ENCODE measurements around the gene TCTA.
A peak's percentile ranks its signal among the peaks of the same experiment; 100 is the strongest.
"Not testable (repeated sequence)": the region's sequence is repeated elsewhere in the genome, so short reads cannot be mapped to it uniquely, and the experiment has no call there.

Gene TCTA, protein sequence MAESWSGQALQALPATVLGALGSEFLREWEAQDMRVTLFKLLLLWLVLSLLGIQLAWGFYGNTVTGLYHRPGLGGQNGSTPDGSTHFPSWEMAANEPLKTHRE

DNA sequence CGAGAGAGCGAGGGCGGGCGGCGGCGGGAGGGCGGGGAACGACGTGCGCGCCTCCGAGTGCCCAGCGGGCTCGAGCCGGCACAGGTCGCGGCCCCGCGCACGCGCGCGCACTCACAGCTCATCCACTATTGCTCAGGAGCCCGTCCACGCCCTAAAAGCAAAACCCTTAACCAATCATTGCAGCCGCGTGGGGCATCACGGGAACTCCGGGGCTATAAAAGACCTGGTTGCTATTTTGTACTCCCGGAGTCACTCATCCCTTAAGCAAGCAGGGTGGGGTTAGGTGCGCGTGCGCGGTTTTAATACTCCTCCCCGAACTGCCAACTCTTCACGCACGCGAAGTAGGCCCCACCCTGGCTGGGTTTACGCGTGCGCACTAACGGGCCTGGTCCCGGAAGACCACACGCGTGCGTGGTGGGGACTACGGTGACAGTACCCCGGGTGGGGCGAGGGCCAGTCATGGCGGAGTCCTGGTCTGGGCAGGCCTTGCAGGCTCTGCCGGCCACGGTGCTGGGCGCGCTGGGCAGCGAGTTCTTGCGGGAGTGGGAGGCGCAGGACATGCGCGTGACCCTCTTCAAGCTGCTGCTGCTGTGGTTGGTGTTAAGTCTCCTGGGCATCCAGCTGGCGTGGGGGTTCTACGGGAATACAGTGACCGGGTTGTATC, at the start of gene TCTA, which contains the start of gene RHOA:
TCTA (plus strand) TSS at position 456 of the 664 bp plus-strand sequence; CDS start at position 460, 4 bp downstream.
RHOA (minus strand) TSS at position 9 of the 664 bp plus-strand sequence. CDS start 36,387 bp downstream, outside the sequence.
- peak; percentile 99 for DNase-seq

DNA sequence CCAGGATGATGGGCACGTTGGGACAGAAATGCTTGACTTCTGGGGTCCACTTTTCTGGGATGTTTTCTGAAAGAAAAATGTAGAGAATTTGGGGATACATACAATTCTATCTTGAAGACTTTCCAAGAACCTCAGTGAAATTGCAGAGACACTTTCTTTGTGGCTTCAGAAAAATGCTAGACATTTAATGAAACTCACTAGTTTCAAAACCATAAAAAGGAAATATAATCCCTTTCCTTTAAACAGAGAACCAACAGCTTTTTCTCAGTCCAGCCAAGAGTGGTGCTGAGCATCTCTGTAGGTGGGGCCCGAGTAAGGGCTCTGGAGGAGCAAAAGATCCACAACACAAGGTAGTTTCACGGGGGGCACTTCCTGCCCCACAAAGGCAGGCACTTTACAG, 49.7 kb upstream of the TCTA start:
- no peak for DNase-seq

DNA sequence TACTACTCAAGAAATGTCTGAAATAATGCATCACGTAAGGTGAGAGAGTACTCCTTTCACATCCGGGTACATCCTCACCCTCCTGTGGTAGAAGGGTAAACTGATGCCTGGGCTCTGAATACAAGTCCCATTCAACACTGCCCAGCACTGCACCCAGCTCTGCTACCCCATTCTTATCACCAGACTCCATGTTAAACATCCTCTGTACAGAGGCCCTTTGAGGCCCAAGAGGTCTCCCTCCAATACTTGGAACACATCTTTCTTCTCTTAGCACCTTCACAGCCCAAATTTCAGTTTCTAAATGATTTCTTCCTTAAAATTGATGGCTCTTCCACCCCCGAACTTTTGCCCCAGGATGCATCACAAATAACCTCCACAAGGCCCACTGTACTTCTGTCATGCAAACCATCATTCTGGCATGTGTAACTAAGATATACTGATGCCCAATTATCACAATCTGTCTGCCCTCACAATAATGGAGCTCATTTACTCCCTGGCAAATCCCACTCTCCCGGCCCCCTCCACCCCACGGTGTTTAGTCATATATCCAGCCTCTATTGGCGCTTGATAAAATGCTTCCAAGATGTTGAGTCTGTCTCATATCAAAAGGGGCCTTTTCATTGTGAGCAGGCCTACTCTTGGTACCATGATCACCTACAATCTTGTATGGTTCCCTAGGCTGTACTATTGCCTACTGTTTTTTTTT, 41.5 kb upstream of the TCTA start:
- DNase-seq, result no peak

- DNase-seq, result no peak
These were observed 40.3 kb upstream of the TCTA start for GRCh38 chr3:49371946-49372345.

- DNase-seq, result no peak
These were observed 34.7 kb upstream of the TCTA start for GRCh38 chr3:49377483-49377882.

DNA sequence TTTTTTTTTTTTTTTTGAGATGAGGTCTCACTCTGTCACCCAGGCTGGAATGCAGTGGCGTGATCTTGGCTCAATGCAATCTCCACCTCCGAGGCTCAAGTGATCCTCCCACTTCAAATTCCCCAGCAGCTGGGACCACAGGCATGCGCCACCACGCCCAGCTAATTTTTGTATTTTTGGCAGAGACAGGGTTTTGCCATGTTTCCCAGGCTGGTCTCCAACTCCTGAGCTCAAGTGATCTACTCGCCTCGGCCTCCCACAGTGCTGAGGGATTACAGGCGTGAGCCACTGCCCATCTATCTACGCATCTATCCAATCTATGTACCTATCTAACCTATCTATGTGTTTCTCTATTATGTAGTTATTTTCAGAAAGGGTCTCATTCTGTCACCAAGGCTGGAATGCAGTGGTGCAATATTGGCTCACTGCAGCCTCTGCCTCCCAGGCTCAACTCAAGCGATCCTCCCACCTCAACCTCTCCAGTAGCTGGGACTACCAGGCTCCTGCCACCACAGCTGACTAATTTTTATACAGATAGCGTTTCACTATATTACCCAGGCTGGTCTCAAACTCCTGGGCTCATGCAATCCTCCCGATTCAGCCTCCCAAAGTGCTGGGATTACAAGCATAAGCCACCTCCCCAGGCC, 33.9 kb upstream of the TCTA start:
- DNase-seq, result no peak

DNA sequence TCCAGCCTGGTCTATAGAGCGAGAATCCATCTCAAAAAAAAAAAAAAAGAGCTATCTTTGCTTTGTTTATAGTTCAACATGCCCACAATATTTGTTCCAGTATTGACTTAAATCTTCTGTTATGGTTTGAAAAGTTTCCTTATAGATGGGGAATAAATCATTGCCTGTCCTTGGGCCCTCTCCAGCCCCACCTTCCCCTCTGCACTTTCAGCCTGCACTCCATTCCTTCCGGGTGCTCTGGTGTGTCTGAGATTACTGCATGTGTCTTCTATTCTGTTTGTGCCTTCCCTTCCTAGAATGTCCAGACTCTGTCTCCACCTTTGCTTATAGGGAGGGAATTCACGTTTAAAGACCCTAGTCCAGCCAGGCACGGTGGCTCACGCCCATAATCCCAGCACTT, 28.8 kb upstream of the TCTA start:
- DNase-seq, result no peak

DNA sequence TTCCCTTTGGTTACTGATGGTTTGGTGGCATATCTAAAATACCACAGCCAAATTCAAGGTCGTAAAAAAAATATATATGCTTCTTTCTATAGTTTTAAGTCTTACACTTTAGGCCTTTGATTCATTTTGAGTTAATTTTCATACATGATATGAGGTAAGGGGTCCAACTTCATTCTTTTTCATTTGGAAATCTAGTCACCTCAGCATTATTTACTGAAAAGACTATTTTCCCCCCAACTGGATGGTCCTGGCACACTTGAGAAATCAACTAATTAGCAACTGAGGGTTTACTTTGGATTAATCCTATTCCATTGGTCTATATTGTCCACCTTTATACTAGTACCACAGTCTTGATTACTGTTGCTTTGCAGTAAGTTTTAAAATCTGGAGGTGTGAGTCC, 26.6 kb upstream of the TCTA start:
- DNase-seq, result no peak

DNA sequence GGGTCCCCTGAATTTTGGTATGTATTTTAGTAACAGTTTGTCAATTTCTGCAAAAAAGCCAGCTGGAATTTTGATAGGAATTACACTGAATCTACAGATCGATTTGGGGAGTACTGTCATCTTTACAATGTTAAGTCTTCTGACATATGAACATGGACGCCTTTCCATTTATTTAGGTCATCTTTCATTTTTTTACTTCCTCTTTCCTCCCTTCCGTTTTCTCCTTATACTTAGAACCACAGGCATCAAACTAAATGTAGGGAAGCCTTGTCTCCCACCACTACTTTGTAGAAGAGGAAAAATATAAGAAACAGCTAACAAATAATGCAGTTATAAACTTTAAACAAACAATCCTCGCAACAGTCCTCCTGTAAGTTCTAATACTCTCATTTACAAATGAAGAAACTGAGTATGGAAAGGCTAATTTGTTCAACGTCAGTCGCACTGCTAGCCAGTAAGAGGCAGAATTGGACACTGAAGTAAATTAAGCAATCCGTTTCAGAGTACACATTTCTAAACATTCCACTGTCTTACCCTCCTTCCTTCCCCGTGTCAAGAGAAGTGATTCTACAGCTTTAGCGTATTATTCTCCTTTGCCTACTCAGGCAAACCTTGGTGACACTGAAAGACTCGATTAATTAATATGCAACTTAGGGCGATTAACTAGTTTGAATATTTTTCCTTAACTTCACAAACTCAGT, 26.0 kb upstream of the TCTA start:
- DNase-seq, result no peak

DNA sequence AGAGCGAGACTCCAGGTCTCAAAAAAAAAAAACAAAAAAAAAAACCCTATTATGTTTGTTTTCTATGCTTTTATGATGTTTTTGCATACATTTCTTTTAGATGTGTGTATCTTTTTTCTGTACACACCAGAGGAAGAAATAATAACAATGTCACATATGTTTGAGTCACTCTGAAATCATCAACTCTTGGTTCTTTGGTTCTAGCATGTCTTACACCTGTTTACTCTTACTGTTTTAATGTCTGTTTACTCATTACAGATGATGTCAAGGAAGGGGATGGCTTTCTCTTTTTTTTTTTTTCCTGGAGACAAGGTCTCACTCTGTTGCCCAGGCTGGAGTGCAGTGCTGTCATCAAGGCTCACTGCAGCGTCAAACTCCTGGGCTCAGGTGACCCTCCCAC, 24.5 kb upstream of the TCTA start:
- DNase-seq, result no peak

GRCh38 chr3:49388289-49388820, 23.9 kb upstream of the TCTA start:
- DNase-seq, result no peak

GRCh38 chr3:49389297-49389696, 22.9 kb upstream of the TCTA start:
- DNase-seq, result no peak

DNA sequence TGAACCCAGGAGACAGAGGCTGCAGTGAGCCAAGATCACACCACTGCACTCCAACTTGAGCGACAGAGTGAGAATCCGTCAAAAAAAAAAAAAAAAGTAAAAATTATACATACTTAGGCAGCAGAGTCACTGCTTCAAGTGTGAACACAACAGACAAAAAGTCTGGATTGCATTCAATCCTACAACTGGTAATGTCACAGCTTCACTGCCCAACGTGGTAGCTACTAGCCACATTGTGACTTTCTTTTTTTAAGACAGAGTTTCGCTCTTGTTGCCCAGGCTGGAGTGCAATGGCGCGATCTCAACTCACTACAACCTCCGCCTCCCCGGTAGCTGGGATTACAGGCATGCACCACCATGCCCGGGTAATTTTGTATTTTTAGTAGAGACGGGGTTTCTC, 20.9 kb upstream of the TCTA start:
- DNase-seq, result not testable (repeated sequence)

GRCh38 chr3:49397470-49397869, 14.8 kb upstream of the TCTA start:
- no peak for DNase-seq

DNA sequence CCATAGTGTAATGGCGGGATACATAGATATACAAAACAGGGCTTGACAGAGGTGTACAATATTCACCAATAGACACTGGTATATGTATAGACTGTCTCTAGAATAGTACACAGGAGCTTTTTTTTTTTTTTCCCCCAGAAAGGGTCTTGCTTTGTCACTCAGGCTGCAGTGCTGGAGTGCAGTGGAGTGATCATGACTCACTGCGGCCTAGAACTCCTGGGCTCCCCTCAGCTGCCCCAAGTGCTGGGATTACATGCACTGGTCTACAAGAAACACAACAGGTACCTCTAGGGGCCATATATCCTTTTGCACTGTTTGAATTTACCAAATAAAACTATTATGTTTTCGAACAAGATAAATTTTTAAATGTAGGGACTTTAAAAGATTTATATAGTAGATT, 12.8 kb upstream of the TCTA start:
- no peak for DNase-seq

- DNase-seq, result no peak
These were observed 10.5 kb upstream of the TCTA start for GRCh38 chr3:49401766-49402165.

DNA sequence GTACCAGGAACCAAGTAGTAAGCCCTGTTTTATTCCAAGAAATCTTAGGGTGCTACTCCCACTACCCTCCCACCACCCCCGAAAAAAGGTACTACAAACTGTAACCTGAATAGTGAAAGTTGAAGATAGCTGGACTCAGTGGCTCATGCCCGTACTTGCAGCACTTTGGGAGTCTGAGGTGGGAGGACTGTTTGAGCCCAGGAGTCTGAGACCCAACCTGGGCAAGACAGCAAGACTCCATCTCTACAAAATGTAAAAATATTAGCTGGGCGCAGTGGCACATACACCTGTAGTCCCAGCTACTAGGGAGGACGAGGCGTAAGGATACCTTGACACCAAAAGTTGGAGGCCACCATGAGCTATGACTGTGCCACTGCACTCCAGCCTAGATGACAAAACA, 8.3 kb upstream of the TCTA start:
- DNase-seq, result no peak

GRCh38 chr3:49405570-49405969, 6.7 kb upstream of the TCTA start:
- DNase-seq, result not testable (repeated sequence)

- no peak for DNase-seq
These were observed 5.4 kb upstream of the TCTA start for GRCh38 chr3:49406571-49407565.

- DNase-seq, result no peak
These were observed 2.0 kb upstream of the TCTA start for GRCh38 chr3:49410066-49410845.

Measured in NCI-H1048 (cell line).